Right cardiac atrium (tissue), 5 donors: Measurements from ENCODE around the gene CMTM4. TPM values are rescaled to one million over a fixed set of nuclear protein-coding genes. Genes with fewer than 3 reads are reported as not detected.

Experiments
- ATAC-seq, 2 donors: fragments of 200-7000 bp; cut with Tn5 transposase; one replicate each; pipeline versions ENCODE4 v1.8.0 to v1.9.1; 2020; ENCODE audit warnings: moderate library complexity in 2 of 2, mild to moderate bottlenecking in 1 of 2
- DNase-seq, 3 donors: peaks; one replicate each; pipeline ENCODE4 v3.0.0-alpha.2; 2020
- H3K27ac ChIP-seq: one replicate; pipeline ENCODE4 v1.5.1; 2013; ENCODE audit warnings: mild to moderate bottlenecking, low read length, control low read depth, moderate library complexity
- H3K27me3 ChIP-seq: one replicate; pipeline ENCODE4 v1.6.1; 2013; ENCODE audit not compliant: control insufficient read depth, insufficient read depth
- H3K4me1 ChIP-seq: one replicate; pipeline ENCODE4 v1.6.1; 2013; ENCODE audit warnings: low read length; ENCODE audit not compliant: control insufficient read depth, insufficient read depth
- H3K4me3 ChIP-seq: one replicate; pipeline ENCODE4 v1.5.1; 2013; ENCODE audit warnings: low read length, control low read depth
- H3K9me3 ChIP-seq: one replicate; pipeline ENCODE4 v1.6.1; 2013; ENCODE audit warnings: low read length; ENCODE audit not compliant: control insufficient read depth
- WGBS: extraction: QIAGEN DNeasy Blood & Tissue Kit; methylation state at CpG from one replicate; pipeline ENCODE4 v1.1.7; 2013; 5-methylcytosine and 5-hydroxymethylcytosine counted together
- intact Hi-C, 4 donors: fragments of 100-400 bp; cut with DNase I; formaldehyde crosslinking; loops; one replicate each; pipeline versions ENCODE4 v1.11.0 to v1.14.0; 2022 to 2023
- polyA plus RNA-seq: library from polyadenylated mRNA; stranded (reverse); fragments of 200-250 nt; gene quantifications from one replicate; pipeline ENCODE4 v1.2.3, GENCODE V29; 2013
- total RNA-seq, 4 donors: library from RNA; stranded (reverse); fragmentation: NEBNext Ultra II Directional; extraction: Animal tissue kit (Norgen Biotek cat#: 25700); gene quantifications; one replicate each; pipeline ENCODE4 v1.2.1, GENCODE V29; 2021
- donor health status: healthy with polysubstance abuse.
- donor health status: DM: no; HTN: yes; CAD: no.
- donor health status: DM: no; HTN: no; CAD: no.
- donor health status: DM: no; HTN: yes; CAD: no; lungs with severe emphysema.
- donor health status: DM: yes; HTN: yes; CAD: no.

The CMTM4 gene
- total and polyA plus RNA-seq, 5 donors = 7.9 to 15.9 (median 13.5) TPM

- WGBS = 95% methylated on average over 6 of the region's 6 CpGs
- Histone ChIP-seq H3K4me1 (no peaks in the 10 kb centered on the region), H3K4me3 (no peak overlapping the region), H3K27ac (no peak overlapping the region), H3K9me3 (no peaks in the 10 kb centered on the region), H3K27me3 (no peaks in the 10 kb centered on the region)
- intact Hi-C loops = no loop called here
- no peak for ATAC-seq
- no peak for DNase-seq
Measured at GRCh38 chr16:66653581-66654350, 42.8 kb downstream of the CMTM4 start.

- no peaks in the 10 kb centered on the region for H3K9me3 ChIP-seq
- no peak for ATAC-seq
- intact Hi-C loops = no loop called here
- H3K27ac ChIP-seq = no peak overlapping the region
- 69% methylated on average over 7 of the region's 7 CpGs for WGBS
- DNase-seq = no peak
- no peak overlapping the region for H3K4me3 ChIP-seq
- no peaks in the 10 kb centered on the region for H3K27me3 ChIP-seq
- H3K4me1 ChIP-seq = no peaks in the 10 kb centered on the region
Measured at GRCh38 chr16:66652661-66653360, 43.7 kb downstream of the CMTM4 start.

- 92% methylated on average over 6 of the region's 6 CpGs for WGBS
- Histone ChIP-seq H3K27ac (no peak overlapping the region), H3K27me3 (no peaks in the 10 kb centered on the region), H3K4me1 (no peaks in the 10 kb centered on the region), H3K4me3 (no peak overlapping the region), H3K9me3 (no peaks in the 10 kb centered on the region)
- no peak for ATAC-seq
- DNase-seq = no peak
- intact Hi-C loops = no loop called here
Measured at GRCh38 chr16:66651965-66652364, 44.6 kb downstream of the CMTM4 start.

- DNase-seq = no peak
- Histone ChIP-seq H3K9me3 (no peaks in the 10 kb centered on the region), H3K4me3 (peak overlapping the region; percentile 43), H3K27ac (no peak overlapping the region), H3K27me3 (no peaks in the 10 kb centered on the region), H3K4me1 (no peaks in the 10 kb centered on the region)
- 50% methylated on average over 2 of the region's 2 CpGs for WGBS
- ATAC-seq = no peak
- intact Hi-C loops = no loop called here
Measured at GRCh38 chr16:66651474-66651765, 45.1 kb downstream of the CMTM4 start.

GRCh38 chr16:66650707-66651473 is 45.7 kb downstream of the CMTM4 start:
- Histone ChIP-seq H3K9me3 (no peaks in the 10 kb centered on the region), H3K27me3 (no peaks in the 10 kb centered on the region), H3K4me1 (no peaks in the 10 kb centered on the region), H3K4me3 (peak overlapping the region; percentile 43), H3K27ac (no peak overlapping the region)
- intact Hi-C loops = no loop called here
- DNase-seq = peak; percentile 72 to 85 (median 75)
- 24% methylated on average over 18 of the region's 18 CpGs for WGBS
- ATAC-seq = peak; percentile 90 to 93

GRCh38 chr16:66649636-66650205 is 46.8 kb downstream of the CMTM4 start:
- Histone ChIP-seq H3K27ac (no peak overlapping the region), H3K27me3 (no peaks in the 10 kb centered on the region), H3K4me1 (no peaks in the 10 kb centered on the region), H3K4me3 (no peak overlapping the region), H3K9me3 (no peaks in the 10 kb centered on the region)
- no peak for ATAC-seq
- 92% methylated on average over 9 of the region's 9 CpGs for WGBS
- DNase-seq = peak in 1 of 3 donors; percentile 32
- intact Hi-C loops = no loop called here

GRCh38 chr16:66649167-66649566 is 47.4 kb downstream of the CMTM4 start:
- no peak overlapping the region for H3K27ac ChIP-seq
- intact Hi-C loops = no loop called here
- WGBS = 96% methylated on average over 2 of the region's 2 CpGs

GRCh38 chr16:66647866-66648265 is 48.7 kb downstream of the CMTM4 start:
- H3K4me3 ChIP-seq = no peak overlapping the region
- intact Hi-C loops = no loop called here
- no peaks in the 10 kb centered on the region for H3K9me3 ChIP-seq
- 100% methylated on average over 1 of the region's 1 CpG for WGBS
- no peak for DNase-seq
- H3K27me3 ChIP-seq = no peaks in the 10 kb centered on the region
- no peak overlapping the region for H3K27ac ChIP-seq
- ATAC-seq = no peak
- H3K4me1 ChIP-seq = no peaks in the 10 kb centered on the region

More at GRCh38 chr16:66649167-66649566, 47.4 kb downstream of the CMTM4 start:
- no peaks in the 10 kb centered on the region for H3K27me3 ChIP-seq
- no peak for DNase-seq
- no peak overlapping the region for H3K4me3 ChIP-seq
- H3K9me3 ChIP-seq = no peaks in the 10 kb centered on the region
- no peak for ATAC-seq
- no peaks in the 10 kb centered on the region for H3K4me1 ChIP-seq

GRCh38 chr16:66641387-66641786 is 55.2 kb downstream of the CMTM4 start:
- H3K9me3 ChIP-seq = no peaks in the 10 kb centered on the region
- no peak for ATAC-seq
- DNase-seq = no peak
- H3K4me3 ChIP-seq = no peak overlapping the region
- H3K4me1 ChIP-seq = no peaks in the 10 kb centered on the region
- intact Hi-C loops = no loop called here
- no peaks in the 10 kb centered on the region for H3K27me3 ChIP-seq
- 100% methylated on average over 1 of the region's 1 CpG for WGBS
- no peak overlapping the region for H3K27ac ChIP-seq

- intact Hi-C loops = no loop called here
- H3K9me3 ChIP-seq = no peaks in the 10 kb centered on the region
- no peaks in the 10 kb centered on the region for H3K4me1 ChIP-seq
- H3K27ac ChIP-seq = no peak overlapping the region
- no peak for DNase-seq
- ATAC-seq = no peak
- H3K27me3 ChIP-seq = no peaks in the 10 kb centered on the region
- no peak overlapping the region for H3K4me3 ChIP-seq
- WGBS = 96% methylated on average over 3 of the region's 3 CpGs
Measured at GRCh38 chr16:66640724-66641314, 55.7 kb downstream of the CMTM4 start.
